Stomach (tissue), 9 donors: ENCODE results near the gene MMP20. TPM values are rescaled to one million over a fixed set of nuclear protein-coding genes. Genes with fewer than 3 reads are reported as not detected.

Source experiments
- DNase-seq, 2 donors: peaks; one replicate each; pipeline versions ENCODE4 v3.0.0 to v3.0.0-alpha.2; 2013 to 2019
- H3K27ac ChIP-seq, 5 donors: fragments of 200-600 bp in 4 of 5; sonication (generic) in 4 of 5; one replicate each; pipeline ENCODE4 v1.5.1; 2013 to 2019; ENCODE audit warnings: mild to moderate bottlenecking in 1 of 5, moderate library complexity in 1 of 5
- H3K27me3 ChIP-seq, 3 donors: fragments of 200-600 bp; sonication (generic); one replicate each; pipeline ENCODE4 v1.5.1; 2017 to 2019; ENCODE audit warnings: mixed run types in 1 of 3
- H3K36me3 ChIP-seq, 4 donors: fragments of 200-600 bp; sonication (generic); 1 replicate in 3 of 4; 2 replicates in 1 of 4; pipeline ENCODE4 v1.5.1; 2016 to 2019
- H3K4me1 ChIP-seq, 4 donors: fragments of 200-600 bp; sonication (generic); one replicate each; pipeline ENCODE4 v1.5.1; 2016 to 2019
- H3K4me3 ChIP-seq, 4 donors: fragments of 200-600 bp; sonication (generic) in 3 of 4; one replicate each; pipeline ENCODE4 v1.5.1; 2016 to 2019; ENCODE audit warnings: mild to moderate bottlenecking in 1 of 4
- H3K9me3 ChIP-seq, 4 donors: fragments of 200-600 bp; sonication (generic); one replicate each; pipeline ENCODE4 v1.5.1; 2016 to 2019
- EP300 ChIP-seq: sonication (generic); formaldehyde crosslinking; IDR thresholded peaks from one replicate; pipeline ENCODE4 v1.6.1; 2017; ENCODE audit warnings: antibody characterized with exemption
- POLR2A ChIP-seq, 4 donors: fragments of 450-650 bp; IDR thresholded peaks; one replicate each; pipeline ENCODE4 v1.6.1; 2016; ENCODE audit warnings: antibody characterized with exemption in 4 of 4, control low read depth in 2 of 4, mild to moderate bottlenecking in 1 of 4, moderate library complexity in 1 of 4
- POLR2AphosphoS5 ChIP-seq, 3 donors: sonication (generic); formaldehyde crosslinking; IDR thresholded peaks; one replicate each; pipeline ENCODE4 v1.6.1; 2016; ENCODE audit warnings: antibody characterized with exemption in 3 of 3
- WGBS, 5 donors: extraction: QIAGEN DNeasy Blood & Tissue Kit in 3 of 5; methylation state at CpG; one replicate each; pipeline versions ENCODE4 v1.1.5 to v1.1.7; 2013 to 2018; 5-methylcytosine and 5-hydroxymethylcytosine counted together
- intact Hi-C: fragments of 100-400 bp; cut with DNase I; formaldehyde crosslinking; loops from one replicate; pipeline ENCODE4 v1.15.1; 2023; ENCODE audit warnings: low total_unique reads
- polyA plus RNA-seq, 3 donors: library from polyadenylated mRNA; stranded (reverse); fragments of 200-250 nt; gene quantifications; one replicate each; pipeline ENCODE4 v1.2.3, GENCODE V29; 2013
- total RNA-seq, 5 donors: library from RNA; depleted of rRNA; stranded (reverse); fragments of >200 nt; gene quantifications; one replicate each; pipeline versions ENCODE4 v1.1.0 to v1.2.3, GENCODE V29; 2014 to 2016
- TF ChIP-seq, protein P1 (sequence below), 7 experiments: fragments of 450-650 bp in 4 of 7; fragments of 200-600 bp in 3 of 7; sonication (generic) in 3 of 7; IDR thresholded peaks; one replicate each; pipeline ENCODE4 v1.5.1; 2016 to 2019; ENCODE audit warnings: antibody characterized with exemption in 7 of 7, control low read depth in 2 of 7, mild to moderate bottlenecking in 1 of 7
- donor health status: healthy with polysubstance abuse.
- donor health status: Bipolar disorder and iron deficiency.
- donor health status: healthy.

The MMP20 gene
- total and polyA plus RNA-seq, 8 donors = not detected

DNA sequence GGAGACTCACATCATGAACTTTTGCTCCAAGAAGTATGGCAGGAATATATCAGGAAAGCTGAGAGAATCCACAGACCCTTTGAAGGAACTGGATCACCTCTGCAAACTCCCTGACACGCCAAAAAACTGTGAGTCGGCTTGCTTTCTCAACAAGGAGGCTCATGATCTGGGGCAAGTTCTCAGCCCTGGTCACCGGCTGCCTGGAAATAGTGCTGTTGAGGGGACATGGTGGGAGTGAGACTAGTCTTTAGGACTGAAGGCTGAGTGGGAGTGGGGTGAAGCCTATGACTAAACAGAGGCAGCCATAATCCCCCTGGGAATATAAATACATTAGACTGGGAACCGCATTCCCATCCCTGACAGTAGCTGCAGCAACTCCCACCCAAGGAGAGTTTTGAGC is 86.2 kb downstream of the MMP20 start:
- TF ChIP-seq, protein P1, sequence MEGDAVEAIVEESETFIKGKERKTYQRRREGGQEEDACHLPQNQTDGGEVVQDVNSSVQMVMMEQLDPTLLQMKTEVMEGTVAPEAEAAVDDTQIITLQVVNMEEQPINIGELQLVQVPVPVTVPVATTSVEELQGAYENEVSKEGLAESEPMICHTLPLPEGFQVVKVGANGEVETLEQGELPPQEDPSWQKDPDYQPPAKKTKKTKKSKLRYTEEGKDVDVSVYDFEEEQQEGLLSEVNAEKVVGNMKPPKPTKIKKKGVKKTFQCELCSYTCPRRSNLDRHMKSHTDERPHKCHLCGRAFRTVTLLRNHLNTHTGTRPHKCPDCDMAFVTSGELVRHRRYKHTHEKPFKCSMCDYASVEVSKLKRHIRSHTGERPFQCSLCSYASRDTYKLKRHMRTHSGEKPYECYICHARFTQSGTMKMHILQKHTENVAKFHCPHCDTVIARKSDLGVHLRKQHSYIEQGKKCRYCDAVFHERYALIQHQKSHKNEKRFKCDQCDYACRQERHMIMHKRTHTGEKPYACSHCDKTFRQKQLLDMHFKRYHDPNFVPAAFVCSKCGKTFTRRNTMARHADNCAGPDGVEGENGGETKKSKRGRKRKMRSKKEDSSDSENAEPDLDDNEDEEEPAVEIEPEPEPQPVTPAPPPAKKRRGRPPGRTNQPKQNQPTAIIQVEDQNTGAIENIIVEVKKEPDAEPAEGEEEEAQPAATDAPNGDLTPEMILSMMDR (IDR thresholded peaks at IDR 0.05) = no peak
- TF ChIP-seq POLR2A (IDR thresholded peaks at IDR 0.05) (no peak), EP300 (no peak), POLR2AphosphoS5 (IDR thresholded peaks at IDR 0.05) (no peak)
- Histone ChIP-seq H3K4me1 (no peaks in the 10 kb centered on the region), H3K27ac (no peak overlapping the region), H3K36me3 (no peaks in the 10 kb centered on the region), H3K27me3 (no peaks in the 10 kb centered on the region), H3K9me3 (no peaks in the 10 kb centered on the region), H3K4me3 (no peak overlapping the region)
- WGBS, 5 donors = 89 to 95% (median 93%) methylated on average over 4 of the region's 4 CpGs
- DNase-seq = no peak
- intact Hi-C loops = no loop called here

DNA sequence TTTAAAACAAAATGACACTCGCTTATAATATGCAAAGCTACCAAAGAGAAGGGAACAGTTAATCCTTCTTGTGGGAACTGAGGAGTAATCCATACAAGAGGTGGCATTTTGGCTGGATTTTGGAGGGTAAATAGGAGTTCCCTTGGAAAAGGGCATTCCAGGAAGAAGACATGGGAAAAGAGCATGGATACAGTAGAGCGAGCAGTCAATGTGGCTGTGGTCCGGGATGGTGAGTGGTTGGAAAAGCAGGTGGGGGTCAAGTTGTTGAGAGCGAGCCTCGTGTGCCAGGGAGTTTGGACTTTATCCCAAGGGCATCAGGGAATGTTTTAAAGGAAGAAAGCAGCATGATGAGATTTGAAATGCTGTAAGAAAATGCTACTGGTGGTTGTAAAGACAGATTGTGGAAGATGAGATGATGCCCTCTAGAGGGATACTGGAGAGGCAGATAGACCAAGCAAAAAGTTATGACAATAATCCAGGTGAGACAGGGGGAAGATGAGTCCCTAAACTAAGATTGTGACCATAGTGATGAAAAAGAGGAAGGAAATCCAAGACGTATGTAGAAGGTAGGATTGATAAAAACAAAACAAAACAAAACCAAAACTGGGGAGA is 90.8 kb downstream of the MMP20 start:
- Histone ChIP-seq H3K4me1 (no peaks in the 10 kb centered on the region), H3K4me3 (no peak overlapping the region), H3K27ac (no peak overlapping the region), H3K27me3 (no peaks in the 10 kb centered on the region), H3K9me3 (no peaks in the 10 kb centered on the region), H3K36me3 (no peaks in the 10 kb centered on the region)
- TF ChIP-seq POLR2AphosphoS5 (IDR thresholded peaks at IDR 0.05) = no peak
- TF ChIP-seq EP300 = no peak
- no peak for TF ChIP-seq POLR2A (IDR thresholded peaks at IDR 0.05)
- TF ChIP-seq, protein P1 (IDR thresholded peaks at IDR 0.05) = no peak
- WGBS, 5 donors = 71 to 81% (median 76%) methylated on average over 6 of the region's 6 CpGs
- no peak for DNase-seq
- intact Hi-C loops = no loop called here

DNA sequence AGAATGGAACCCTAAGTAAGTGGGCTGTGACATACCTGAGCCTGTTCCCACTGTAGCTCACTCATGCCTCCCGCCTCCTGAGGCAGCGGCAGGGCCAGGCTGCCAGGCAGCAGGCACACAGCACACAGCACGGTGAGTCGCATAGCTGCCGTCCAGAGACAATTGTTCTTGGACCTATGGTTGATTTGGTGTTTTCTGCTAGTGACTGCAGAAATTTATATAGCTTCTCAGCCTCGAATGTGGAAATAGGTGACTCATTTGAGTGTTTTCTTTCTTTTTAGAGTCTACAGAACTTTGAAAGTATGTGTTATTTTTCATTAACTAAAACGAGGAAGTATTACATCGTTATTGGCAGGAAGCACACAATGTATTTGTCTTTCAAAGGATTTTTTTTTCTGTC is 94.6 kb downstream of the MMP20 start, which contains the start of gene MMP7:
MMP7 (minus strand) TSS at position 190 of the 400 bp plus-strand sequence; CDS start at position 143, 47 bp downstream.
- Histone ChIP-seq H3K36me3 (no peaks in the 10 kb centered on the region), H3K27ac (peak within 1 kb of the TSS in 1 of 5 donors; percentile 22), H3K27me3 (no peaks in the 10 kb centered on the region), H3K4me1 (no peaks in the 10 kb centered on the region), H3K9me3 (no peaks in the 10 kb centered on the region), H3K4me3 (peak within 1 kb of the TSS in 1 of 4 donors; percentile 2)
- TF ChIP-seq POLR2A (IDR thresholded peaks at IDR 0.05) (no peak), EP300 (no peak), POLR2AphosphoS5 (IDR thresholded peaks at IDR 0.05) (no peak)
- TF ChIP-seq, protein P1 (IDR thresholded peaks at IDR 0.05) = no peak
- WGBS, 5 donors = 23 to 49% (median 29%) methylated on average over 8 of the region's 8 CpGs
- DNase-seq = peak in 1 of 2 donors; percentile 26
- intact Hi-C loops = no loop called here

DNA sequence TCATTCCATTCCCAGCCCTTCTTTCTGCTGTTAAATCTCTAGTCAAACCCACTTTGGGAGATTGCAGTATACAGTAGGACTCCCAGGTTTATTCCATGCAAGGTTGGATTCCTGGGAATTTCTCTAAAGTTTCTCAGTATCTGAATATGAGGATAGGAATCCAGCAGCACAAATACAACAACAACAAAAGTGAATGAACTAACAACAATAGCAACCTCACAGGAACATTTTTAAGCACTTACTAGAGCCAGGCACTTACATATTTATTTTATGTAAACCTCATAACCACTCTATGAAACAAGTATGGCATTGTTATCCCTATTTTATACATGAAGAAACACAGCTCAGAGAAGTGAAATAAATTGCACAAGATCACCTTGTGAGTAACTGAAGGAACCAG is 96.5 kb downstream of the MMP20 start:
- Histone ChIP-seq H3K9me3 (no peaks in the 10 kb centered on the region), H3K36me3 (no peaks in the 10 kb centered on the region), H3K4me3 (no peak overlapping the region), H3K4me1 (no peaks in the 10 kb centered on the region), H3K27ac (no peak overlapping the region), H3K27me3 (no peaks in the 10 kb centered on the region)
- no peak for DNase-seq
- TF ChIP-seq EP300 (no peak), POLR2A (IDR thresholded peaks at IDR 0.05) (no peak), POLR2AphosphoS5 (IDR thresholded peaks at IDR 0.05) (no peak)
- TF ChIP-seq, protein P1 (IDR thresholded peaks at IDR 0.05) = no peak
- intact Hi-C loops = no loop called here
